HG03378 (cell line): ENCODE measurements around the gene AP1M1.

ENCODE experiments used
- ATAC-seq: cut with Tn5 transposase; IDR thresholded peaks from one replicate; pipeline ENCODE4 v1.9.1; 2021; ENCODE audit warnings: mild to moderate bottlenecking, moderate library complexity; ENCODE audit not compliant: unreplicated experiment

The AP1M1 gene

DNA sequence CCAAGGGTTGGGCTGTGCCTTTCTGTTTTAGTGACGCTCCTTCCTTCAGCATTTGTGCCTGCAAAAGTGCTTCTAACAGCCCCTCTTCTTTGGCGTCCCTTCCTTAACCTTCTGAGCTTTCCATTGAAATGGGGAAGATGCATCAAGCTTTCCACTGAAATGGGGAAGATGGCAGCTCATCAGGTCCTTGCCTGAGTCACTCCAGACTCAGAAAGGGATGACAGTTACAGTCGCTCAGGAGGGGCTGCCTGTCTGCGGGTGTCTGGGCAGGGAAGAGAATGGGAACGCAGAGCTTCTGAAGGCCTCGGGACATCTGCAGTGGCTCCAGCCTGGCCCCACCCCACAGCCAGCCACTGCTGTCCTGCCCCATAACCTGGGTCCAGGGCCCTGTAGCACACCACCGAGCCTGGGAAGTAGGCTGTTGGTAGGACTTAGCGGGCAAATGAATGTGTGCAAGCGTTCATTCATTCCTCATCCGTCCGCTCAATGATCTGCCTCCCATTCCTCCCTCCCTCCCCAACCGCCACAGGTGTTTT is 9.8 kb downstream of the AP1M1 start:
- ATAC-seq: no peak

- no peak for ATAC-seq
Measured at GRCh38 chr19:16208064-16208759, 10.5 kb downstream of the AP1M1 start.

GRCh38 chr19:16208847-16209665 is 11.3 kb downstream of the AP1M1 start:
- no peak for ATAC-seq

- ATAC-seq: no peak
Measured at GRCh38 chr19:16210168-16210567, 12.5 kb downstream of the AP1M1 start.

GRCh38 chr19:16213076-16213475 is 15.4 kb downstream of the AP1M1 start:
- ATAC-seq: no peak

- ATAC-seq: no peak
Measured at GRCh38 chr19:16216744-16217670, 19.3 kb downstream of the AP1M1 start.

DNA sequence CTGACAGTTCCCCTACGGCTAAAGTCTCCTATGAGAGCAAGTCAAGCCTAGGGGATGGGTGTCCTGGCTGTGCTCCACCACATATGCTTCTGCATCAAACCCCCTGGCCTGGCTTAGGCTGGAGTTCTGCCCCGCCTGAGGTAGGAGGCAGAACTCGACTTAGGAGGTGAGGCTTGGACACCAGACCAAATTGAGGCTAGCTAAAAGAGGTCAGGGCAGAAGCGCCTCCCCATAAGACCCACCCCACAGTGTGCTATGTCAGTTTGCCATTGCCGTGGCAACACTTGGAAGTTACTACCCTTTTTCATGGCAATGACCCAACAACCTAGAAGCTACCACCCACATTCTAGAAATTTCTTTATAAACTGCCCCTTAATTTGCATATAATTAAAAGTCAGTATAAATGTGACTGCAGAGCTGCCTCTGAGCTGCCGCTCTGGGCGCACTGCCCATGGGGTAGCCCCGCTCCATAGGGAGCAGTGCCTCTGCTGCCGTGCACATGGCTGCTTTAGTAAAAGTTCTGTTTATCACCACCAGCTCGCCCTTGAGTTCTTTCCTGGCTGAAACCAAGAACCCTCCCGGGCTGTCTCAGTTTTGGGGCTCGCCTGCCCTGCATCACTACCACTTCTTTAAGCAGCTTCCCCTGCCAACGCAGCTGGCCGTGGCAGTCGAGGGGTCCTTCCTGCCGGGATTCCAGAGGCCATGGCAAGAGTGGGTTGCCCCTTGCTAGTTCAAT is 20.2 kb downstream of the AP1M1 start:
- no peak for ATAC-seq

DNA sequence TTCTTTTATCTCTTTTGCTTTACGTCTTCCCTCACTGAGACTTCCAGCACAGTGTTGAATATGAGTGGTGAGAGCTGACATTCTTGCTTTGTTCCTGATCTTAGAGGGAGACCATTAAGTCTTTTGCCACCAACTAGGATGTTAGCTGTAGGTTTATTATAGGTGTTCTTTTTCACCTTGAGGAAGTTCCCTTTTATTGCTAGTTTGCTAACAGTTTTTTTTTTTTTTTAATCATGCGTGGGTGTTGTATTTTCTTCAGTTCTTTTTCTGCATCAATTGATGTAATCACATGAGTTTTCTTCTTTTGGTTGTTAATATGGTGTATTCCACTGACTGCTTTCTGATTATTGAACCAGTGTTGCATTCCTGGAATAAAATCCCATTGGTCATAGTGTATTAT is 21.1 kb downstream of the AP1M1 start:
- ATAC-seq: no peak

GRCh38 chr19:16222806-16223205 is 25.1 kb downstream of the AP1M1 start:
- no peak for ATAC-seq

- ATAC-seq: no peak
Measured at GRCh38 chr19:16223746-16224145, 26.0 kb downstream of the AP1M1 start.

DNA sequence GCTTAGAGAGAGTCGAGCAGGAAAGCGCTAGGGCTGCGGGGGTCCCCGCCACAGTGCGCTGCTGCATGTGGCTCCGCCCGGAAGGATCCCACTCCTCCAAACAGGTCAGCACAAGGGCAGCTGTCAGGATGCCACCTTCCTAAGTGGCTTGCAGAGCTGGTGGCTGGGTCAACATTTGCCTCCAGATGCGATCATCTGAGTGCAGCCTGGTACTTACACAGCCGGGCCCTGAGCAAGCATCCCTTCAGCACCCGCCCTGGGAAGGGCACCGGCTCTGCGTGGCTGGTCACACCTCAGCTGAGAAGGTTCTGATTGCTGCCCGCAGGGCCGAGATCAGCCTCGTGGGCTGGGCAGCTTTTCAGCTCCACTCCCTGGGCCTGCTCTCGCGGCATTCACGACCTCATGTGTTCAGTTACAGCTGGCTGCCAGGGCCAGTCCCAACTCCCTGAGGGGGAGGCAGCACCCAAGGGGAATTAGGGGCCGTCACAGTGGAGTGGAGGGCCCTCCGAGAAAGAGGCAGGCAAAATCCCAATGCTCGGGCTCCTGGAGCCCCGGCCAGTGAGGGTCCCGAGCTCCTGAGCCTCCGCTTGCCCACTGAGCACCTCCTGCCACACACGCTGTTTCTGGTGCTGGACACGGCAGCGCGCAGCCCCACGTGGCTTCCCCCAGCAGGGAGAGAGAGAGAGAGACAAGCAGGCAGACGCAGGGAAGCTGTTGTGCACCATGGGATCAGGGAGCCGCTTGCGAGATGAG is 26.8 kb downstream of the AP1M1 start:
- no peak for ATAC-seq

GRCh38 chr19:16225279-16226183 is 27.8 kb downstream of the AP1M1 start:
- ATAC-seq: no peak

- ATAC-seq: no peak
Measured at GRCh38 chr19:16226184-16226591, 28.5 kb downstream of the AP1M1 start.

DNA sequence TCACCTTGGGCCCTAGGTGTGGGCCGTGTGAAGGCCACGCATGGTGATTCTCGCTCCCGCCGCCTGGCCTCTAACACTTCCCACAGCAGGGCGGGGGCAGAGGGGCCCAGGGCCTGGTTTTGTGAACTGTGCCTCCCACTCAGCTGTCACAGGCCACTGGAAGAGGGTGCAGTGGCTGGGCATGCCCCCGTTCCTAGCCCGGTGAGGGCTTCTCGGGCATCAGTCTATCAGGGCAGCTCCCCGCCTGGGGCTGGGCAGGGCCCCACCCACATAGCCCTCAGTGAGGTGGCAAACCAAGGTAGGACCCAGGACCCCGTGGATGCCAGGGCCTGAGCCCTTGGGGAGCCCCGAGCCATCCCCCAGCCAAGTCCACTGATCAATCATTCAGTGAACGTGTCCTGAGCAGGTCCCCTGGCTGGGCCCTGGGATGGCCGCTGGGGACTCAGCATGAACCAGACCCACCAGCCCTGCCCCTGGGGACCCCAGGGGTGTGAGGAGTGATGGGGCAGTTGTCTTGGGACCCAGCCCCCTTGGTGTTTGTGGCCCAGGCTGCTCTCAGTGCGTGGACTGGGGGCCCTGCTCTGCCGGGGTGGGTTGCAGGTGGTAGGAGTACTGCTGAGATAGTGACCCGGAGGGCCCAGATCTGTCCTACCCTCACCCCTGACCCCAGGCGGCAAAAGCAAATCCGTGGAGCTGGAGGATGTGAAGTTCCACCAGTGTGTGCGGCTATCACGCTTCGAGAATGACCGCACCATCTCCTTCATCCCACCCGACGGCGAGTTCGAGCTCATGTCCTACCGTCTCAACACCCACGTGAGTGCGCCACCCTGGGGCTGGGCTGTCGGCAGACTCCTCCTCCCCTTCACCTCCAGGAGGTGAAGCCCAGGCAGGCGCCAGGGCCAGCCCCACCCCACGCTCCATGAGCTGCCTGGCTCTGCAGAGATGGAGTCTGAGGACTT is 29.4 kb downstream of the AP1M1 start:
- ATAC-seq: no peak

DNA sequence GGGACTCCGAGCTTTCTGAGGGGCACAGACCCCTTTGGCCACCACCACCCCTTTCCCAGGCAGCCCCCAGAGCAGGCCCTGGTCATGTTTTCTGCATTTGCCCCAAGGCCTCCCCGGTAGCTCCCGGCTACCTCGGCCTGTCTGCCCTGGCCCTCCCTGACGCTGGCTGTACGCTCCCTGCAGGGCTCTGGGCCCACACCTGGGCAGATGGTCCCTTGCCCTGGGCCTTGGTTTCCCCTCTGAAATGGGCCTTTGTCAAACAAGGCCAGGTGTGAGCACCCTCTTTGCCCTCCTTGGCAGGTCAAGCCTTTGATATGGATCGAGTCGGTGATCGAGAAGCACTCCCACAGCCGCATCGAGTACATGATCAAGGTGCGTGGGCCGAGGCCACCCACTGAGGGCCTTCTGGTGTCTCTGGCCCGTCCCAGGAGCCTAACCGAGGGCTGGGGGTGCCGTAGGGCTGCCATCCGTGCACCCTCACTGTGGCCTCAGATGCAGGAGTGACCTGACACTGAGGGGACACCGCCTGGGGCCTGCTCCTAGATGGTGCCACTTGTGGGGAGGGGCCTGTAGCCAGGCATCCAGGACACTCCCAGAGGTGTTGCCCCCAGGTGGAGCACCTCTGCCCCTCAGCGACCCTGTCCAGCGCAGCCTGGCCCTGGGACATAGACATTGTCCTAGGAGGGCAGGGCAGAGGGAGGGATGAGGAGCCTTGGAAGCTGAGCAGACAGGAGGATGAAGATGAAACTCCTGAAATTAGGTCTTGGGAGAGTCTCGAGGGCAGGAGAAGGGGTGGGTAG is 30.3 kb downstream of the AP1M1 start:
- no peak for ATAC-seq

DNA sequence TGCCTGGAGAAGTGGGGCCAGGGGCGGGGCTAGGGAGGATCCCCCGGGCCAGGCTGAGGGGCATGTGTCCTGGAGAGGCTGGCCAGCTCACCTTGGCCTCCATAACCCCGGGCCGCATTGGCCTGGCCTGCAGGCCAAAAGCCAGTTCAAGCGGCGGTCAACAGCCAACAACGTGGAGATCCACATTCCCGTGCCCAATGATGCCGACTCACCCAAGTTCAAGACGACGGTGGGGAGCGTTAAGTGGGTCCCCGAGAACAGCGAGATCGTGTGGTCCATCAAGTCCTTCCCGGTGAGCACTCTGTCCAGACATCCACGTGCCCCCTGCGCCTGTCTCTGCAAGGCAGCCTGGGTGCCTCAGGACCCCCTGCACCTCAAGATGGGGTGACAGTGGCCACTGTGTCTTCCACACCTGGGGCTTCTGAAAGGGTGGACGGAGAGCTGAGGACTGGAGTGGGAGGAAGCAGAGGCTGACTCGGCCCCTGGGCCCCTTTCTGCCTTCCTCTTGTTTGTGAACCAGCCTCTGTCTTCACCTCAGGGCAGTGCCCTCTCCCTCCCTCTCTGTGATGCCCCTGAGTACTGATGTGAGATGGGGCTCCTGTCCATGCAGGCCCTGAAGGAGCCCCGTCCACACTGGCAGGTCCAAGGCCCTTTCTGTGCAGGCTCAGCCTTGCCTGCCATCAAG is 31.1 kb downstream of the AP1M1 start:
- ATAC-seq: no peak
